Activated CD4-positive, alpha-beta T cell treated with anti-CD3 and anti-CD28 coated beads for 48 hours (primary cell): Measurements from ENCODE around the gene PI4K2B.
"Not testable (repeated sequence)": the region's sequence is repeated elsewhere in the genome, so short reads cannot be mapped to it uniquely, and the experiment has no call there.

Experiments used
- DNase-seq: peaks from one replicate; pipeline ENCODE4 v3.0.0-alpha.2; 2020

The PI4K2B gene

GRCh38 chr4:25233737-25234389, at the start of gene PI4K2B:
PI4K2B (plus strand) TSS chr4:25234033; CDS start chr4:25234164, 131 bp downstream.
- peak; percentile 94 for DNase-seq

- no peak for DNase-seq
Measured at GRCh38 chr4:25184056-25184455, 49.8 kb upstream of the PI4K2B start.

- no peak for DNase-seq
Measured at GRCh38 chr4:25190407-25190806, 43.4 kb upstream of the PI4K2B start.

GRCh38 chr4:25198713-25199112, 35.1 kb upstream of the PI4K2B start:
- DNase-seq: no peak

- DNase-seq: no peak
Measured at GRCh38 chr4:25207997-25208396, 25.8 kb upstream of the PI4K2B start.

GRCh38 chr4:25209702-25210101, 24.1 kb upstream of the PI4K2B start:
- no peak for DNase-seq

- no peak for DNase-seq
Measured at GRCh38 chr4:25211721-25212120, 22.1 kb upstream of the PI4K2B start.

GRCh38 chr4:25212822-25213221, 21.0 kb upstream of the PI4K2B start:
- no peak for DNase-seq

GRCh38 chr4:25213347-25213979, 20.4 kb upstream of the PI4K2B start:
- no peak for DNase-seq

GRCh38 chr4:25214750-25215149, 19.1 kb upstream of the PI4K2B start:
- DNase-seq: not testable (repeated sequence)

- no peak for DNase-seq
Measured at GRCh38 chr4:25215511-25215910, 18.3 kb upstream of the PI4K2B start.

- no peak for DNase-seq
Measured at GRCh38 chr4:25221377-25221776, 12.5 kb upstream of the PI4K2B start.

GRCh38 chr4:25223802-25224375, 9.9 kb upstream of the PI4K2B start:
- no peak for DNase-seq

- no peak for DNase-seq
Measured at GRCh38 chr4:25229804-25230203, 4.0 kb upstream of the PI4K2B start.

GRCh38 chr4:25233194-25233593, 639 bp upstream of the PI4K2B start:
- DNase-seq: no peak

GRCh38 chr4:25234390-25235370, 847 bp downstream of the PI4K2B start:
- peak; percentile 42 for DNase-seq

GRCh38 chr4:25235401-25235800, 1.6 kb downstream of the PI4K2B start:
- no peak for DNase-seq

- DNase-seq: not testable (repeated sequence)
Measured at GRCh38 chr4:25236030-25236429, 2.2 kb downstream of the PI4K2B start.

GRCh38 chr4:25236971-25237370, 3.1 kb downstream of the PI4K2B start:
- no peak for DNase-seq

GRCh38 chr4:25238052-25238451, 4.2 kb downstream of the PI4K2B start:
- no peak for DNase-seq

- not testable (repeated sequence) for DNase-seq
Measured at GRCh38 chr4:25239528-25239927, 5.7 kb downstream of the PI4K2B start.

- peak; percentile 16 for DNase-seq
Measured at GRCh38 chr4:25240754-25241210, 6.9 kb downstream of the PI4K2B start.

GRCh38 chr4:25242195-25242594, 8.4 kb downstream of the PI4K2B start:
- not testable (repeated sequence) for DNase-seq
